Parathyroid adenoma (tissue), 2 donors: Measurements from ENCODE around the gene ACAD8.

Experiments
- H2AFZ ChIP-seq: fragments of 300-600 bp; sonication (generic); one replicate; pipeline ENCODE4 v1.7.0; 2017; ENCODE audit warnings: antibody characterized with exemption, mild to moderate bottlenecking
- H3K27ac ChIP-seq: fragments of 300-600 bp; sonication (generic); one replicate; pipeline ENCODE4 v1.7.0; 2017
- H3K27me3 ChIP-seq: fragments of 300-600 bp; sonication (generic); one replicate; pipeline ENCODE4 v1.7.0; 2017; ENCODE audit warnings: low read length; ENCODE audit not compliant: control insufficient read depth, insufficient read depth
- H3K36me3 ChIP-seq: fragments of 300-600 bp; sonication (generic); one replicate; pipeline ENCODE4 v1.7.0; 2017; ENCODE audit warnings: low read length; ENCODE audit not compliant: control insufficient read depth, insufficient read depth
- H3K4me1 ChIP-seq: fragments of 300-600 bp; sonication (generic); one replicate; pipeline ENCODE4 v1.7.0; 2017; ENCODE audit warnings: control low read depth
- H3K4me2 ChIP-seq: fragments of 300-600 bp; sonication (generic); one replicate; pipeline ENCODE4 v1.7.0; 2017; ENCODE audit warnings: low read length
- H3K4me3 ChIP-seq: fragments of 300-600 bp; sonication (generic); one replicate; pipeline ENCODE4 v1.7.0; 2017; ENCODE audit warnings: low read depth, low read length
- H3K79me2 ChIP-seq: fragments of 300-600 bp; sonication (generic); one replicate; pipeline ENCODE4 v1.7.0; 2017; ENCODE audit warnings: control low read depth
- H3K9ac ChIP-seq: fragments of 300-600 bp; sonication (generic); one replicate; pipeline ENCODE4 v1.7.0; 2017; ENCODE audit warnings: mild to moderate bottlenecking
- H3K9me3 ChIP-seq: fragments of 300-600 bp; sonication (generic); one replicate; pipeline ENCODE4 v1.7.0; 2017; ENCODE audit warnings: low read length; ENCODE audit not compliant: control insufficient read depth
- CTCF ChIP-seq: fragments of 300-600 bp; sonication (generic); IDR thresholded peaks from one replicate; pipeline ENCODE4 v1.7.0; 2017; ENCODE audit warnings: antibody characterized with exemption, mild to moderate bottlenecking
- donor health status: primary hyperparathyroidism.

ACAD8 gene

GRCh38 chr11:134292661-134293060 is 39.3 kb downstream of the ACAD8 start:
- Histone ChIP-seq H3K9ac (no peak overlapping the region), H3K4me1 (no peaks in the 10 kb centered on the region), H3K4me3 (no peak overlapping the region), H3K79me2 (no peaks in the 10 kb centered on the region), H3K9me3 (no peaks in the 10 kb centered on the region), H3K4me2 (no peak overlapping the region), H3K27ac (no peak overlapping the region), H3K36me3 (no peaks in the 10 kb centered on the region), H3K27me3 (no peaks in the 10 kb centered on the region), H2AFZ (no peak overlapping the region)
- no peak for TF ChIP-seq CTCF

GRCh38 chr11:134293119-134294113 is 40.0 kb downstream of the ACAD8 start:
- H2AFZ ChIP-seq = no peak overlapping the region
- no peak overlapping the region for H3K4me3 ChIP-seq
- H3K36me3 ChIP-seq = no peaks in the 10 kb centered on the region
- H3K4me2 ChIP-seq = no peak overlapping the region
- H3K79me2 ChIP-seq = no peaks in the 10 kb centered on the region
- no peak for TF ChIP-seq CTCF
- no peak overlapping the region for H3K9ac ChIP-seq
- H3K27ac ChIP-seq = no peak overlapping the region
- no peaks in the 10 kb centered on the region for H3K4me1 ChIP-seq
- H3K9me3 ChIP-seq = no peaks in the 10 kb centered on the region
- no peaks in the 10 kb centered on the region for H3K27me3 ChIP-seq

- Histone ChIP-seq H3K9me3 (no peaks in the 10 kb centered on the region), H3K27ac (no peak overlapping the region), H3K4me3 (no peak overlapping the region), H3K27me3 (no peaks in the 10 kb centered on the region), H2AFZ (no peak overlapping the region), H3K4me2 (no peak overlapping the region), H3K79me2 (no peaks in the 10 kb centered on the region), H3K4me1 (no peaks in the 10 kb centered on the region), H3K36me3 (no peaks in the 10 kb centered on the region), H3K9ac (no peak overlapping the region)
- TF ChIP-seq CTCF = no peak
Measured at GRCh38 chr11:134294664-134295063, 41.3 kb downstream of the ACAD8 start.

- H3K9ac ChIP-seq = no peak overlapping the region
- H3K4me2 ChIP-seq = no peak overlapping the region
- no peaks in the 10 kb centered on the region for H3K9me3 ChIP-seq
- no peak for TF ChIP-seq CTCF
- H2AFZ ChIP-seq = no peak overlapping the region
- no peaks in the 10 kb centered on the region for H3K36me3 ChIP-seq
- H3K4me3 ChIP-seq = no peak overlapping the region
- H3K27me3 ChIP-seq = no peaks in the 10 kb centered on the region
- no peak overlapping the region for H3K27ac ChIP-seq
- no peaks in the 10 kb centered on the region for H3K79me2 ChIP-seq
- H3K4me1 ChIP-seq = no peaks in the 10 kb centered on the region
Measured at GRCh38 chr11:134312223-134312622, 58.9 kb downstream of the ACAD8 start.
